Keratinocyte (primary cell): ENCODE measurements around the gene MATN4. TPM values are rescaled to one million over a fixed set of nuclear protein-coding genes. Genes with fewer than 3 reads are reported as not detected.

ENCODE experiments used
- DNase-seq: peaks from one replicate; pipeline ENCODE4 v3.0.0-alpha.2; 2011; ENCODE audit warnings: low read depth, missing footprints, low spot score
- FAIRE-seq: peaks from 2 replicates; lab custom pipeline; 2011; peaks lifted over from hg19 to GRCh38; lab: Jason Lieb, UNC
- H2AFZ ChIP-seq: 2 replicates; pipeline ENCODE4 v1.6.0; 2012; ENCODE audit warnings: low read length, control low read depth, inconsistent platforms; ENCODE audit not compliant: control insufficient read depth
- H3K27ac ChIP-seq: 2 replicates; pipeline ENCODE4 v1.5.1; 2011; ENCODE audit warnings: low read length; ENCODE audit not compliant: control insufficient read depth, insufficient read depth
- H3K27me3 ChIP-seq: 3 replicates; pipeline ENCODE4 v1.6.0; 2011; ENCODE audit warnings: low read length; ENCODE audit not compliant: control insufficient read depth, insufficient read depth; ENCODE audit errors: extremely low read depth
- H3K36me3 ChIP-seq, 2 experiments: 2 replicates in 1 of 2; 3 replicates in 1 of 2; pipeline ENCODE4 v1.5.1; 2011; ENCODE audit warnings: low read length in 2 of 2, mild to moderate bottlenecking in 1 of 2; ENCODE audit not compliant: control insufficient read depth in 2 of 2, insufficient read depth in 2 of 2; ENCODE audit errors: extremely low read depth in 1 of 2
- H3K4me1 ChIP-seq: 3 replicates; pipeline ENCODE4 v1.5.1; 2011; ENCODE audit warnings: low read length; ENCODE audit not compliant: control insufficient read depth, insufficient read depth; ENCODE audit errors: extremely low read depth
- H3K4me2 ChIP-seq: 3 replicates; pipeline ENCODE4 v1.6.0; 2011; ENCODE audit warnings: low read depth, low read length; ENCODE audit not compliant: control insufficient read depth, insufficient read depth; ENCODE audit errors: extremely low read depth
- H3K4me3 ChIP-seq, 3 experiments: fragments of 200-600 bp in 1 of 3; sonication (generic) in 1 of 3; 2 replicates in 2 of 3; 3 replicates in 1 of 3; pipeline ENCODE4 v1.5.1; 2011 to 2016; ENCODE audit warnings: low read length in 3 of 3, mild to moderate bottlenecking in 3 of 3, control low read depth in 2 of 3, inconsistent platforms in 1 of 3, low read depth in 1 of 3, mixed read lengths in 1 of 3, mixed run types in 1 of 3, moderate library complexity in 1 of 3; ENCODE audit not compliant: control insufficient read depth in 2 of 3, insufficient read depth in 2 of 3; ENCODE audit errors: extremely low read depth in 1 of 3
- H3K79me2 ChIP-seq: 2 replicates; pipeline ENCODE4 v1.6.0; 2012; ENCODE audit warnings: low read length; ENCODE audit not compliant: control insufficient read depth, insufficient read depth
- H3K9ac ChIP-seq: 3 replicates; pipeline ENCODE4 v1.6.0; 2011; ENCODE audit warnings: low read length; ENCODE audit not compliant: control insufficient read depth, insufficient read depth; ENCODE audit errors: extremely low read depth
- H3K9me1 ChIP-seq: 3 replicates; pipeline ENCODE4 v1.6.0; 2011; ENCODE audit warnings: low read length; ENCODE audit not compliant: control insufficient read depth, insufficient read depth; ENCODE audit errors: extremely low read depth
- H3K9me3 ChIP-seq: 2 replicates; pipeline ENCODE4 v1.5.1; 2012; ENCODE audit warnings: low read depth, low read length; ENCODE audit not compliant: control insufficient read depth
- H4K20me1 ChIP-seq: 3 replicates; pipeline ENCODE4 v1.6.0; 2011; ENCODE audit warnings: low read length; ENCODE audit not compliant: control insufficient read depth, insufficient read depth; ENCODE audit errors: extremely low read depth
- CTCF ChIP-seq, 3 experiments: IDR thresholded peaks in 1 of 3; conservative IDR thresholded peaks in 1 of 3; optimal IDR thresholded peaks in 1 of 3; 2 replicates in 2 of 3; 3 replicates in 1 of 3; pipeline versions ENCODE3 to v1.5.1; 2011; ENCODE audit warnings: low read length in 3 of 3, mild to moderate bottlenecking in 3 of 3, moderate library complexity in 2 of 3, control low read depth in 1 of 3, inconsistent platforms in 1 of 3; ENCODE audit not compliant: insufficient read depth in 2 of 3; ENCODE audit errors: extremely low read depth in 1 of 3
- EZH2 ChIP-seq: IDR thresholded peaks from one replicate; pipeline ENCODE4 v1.6.1; 2012; ENCODE audit warnings: inconsistent platforms, mild to moderate bottlenecking, low read length, moderate library complexity
- dilution Hi-C: fragments of 300-500 bp; cut with MboI; formaldehyde crosslinking; loops from one replicate; pipeline ENCODE4 v1.7.0; 2020; ENCODE audit warnings: low sequenced_read_pairs; ENCODE audit not compliant: extremely low pct_ligation_motif_present
- polyA plus RNA-seq, 5 experiments: library from polyadenylated mRNA; depleted of rRNA in 3 of 5; stranded (reverse) in 3 of 5; stranded (forward) in 1 of 5; unstranded in 1 of 5; fragments of >200 nt; gene quantifications; 1 replicate in 1 of 5; 2 replicates in 3 of 5; 3 replicates in 1 of 5; pipeline versions ENCODE4 v1.2.1 to v1.2.3, GENCODE V29; 2011 to 2012; ENCODE audit warnings: missing spikeins in 2 of 5, low read depth in 1 of 5, low replicate concordance in 1 of 5

MATN4 gene
- polyA plus RNA-seq, 1 donor (not counting 4 experiments of a cell fraction or from before 2014, with no cell fraction given) = not detected

GRCh38 chr20:45288376-45288775 is 19.7 kb downstream of the MATN4 start:
- Histone ChIP-seq H3K27ac (no peak overlapping the region), H3K4me1 (peaks cover 7% of the 10 kb centered on the region), H4K20me1 (no peaks in the 10 kb centered on the region), H3K36me3 (no peaks in the 10 kb centered on the region), H3K4me2 (no peak overlapping the region), H3K9me3 (no peaks in the 10 kb centered on the region), H3K9ac (no peak overlapping the region), H3K4me3 (no peak overlapping the region), H3K9me1 (no peaks in the 10 kb centered on the region), H3K27me3 (peaks cover 15% of the 10 kb centered on the region), H3K79me2 (no peaks in the 10 kb centered on the region), H2AFZ (no peak overlapping the region)
- FAIRE-seq (no peak), DNase-seq (no peak)
- TF ChIP-seq EZH2 (no peak), CTCF (optimal IDR thresholded peaks at IDR 0.05 in 1 of 3, IDR thresholded peaks at IDR 0.05 in 1 of 3, conservative IDR thresholded peaks at IDR 0.05 in 1 of 3; ENCODE audit: extremely low read depth in 1 of 3, insufficient read depth in 2 of 3, low read length in 3 of 3) (no peak)
- dilution Hi-C loops = no loop called here

GRCh38 chr20:45283551-45284057 is 24.5 kb downstream of the MATN4 start:
- no peak for TF ChIP-seq EZH2
- TF ChIP-seq CTCF (optimal IDR thresholded peaks at IDR 0.05 in 1 of 3, IDR thresholded peaks at IDR 0.05 in 1 of 3, conservative IDR thresholded peaks at IDR 0.05 in 1 of 3; ENCODE audit: extremely low read depth in 1 of 3, insufficient read depth in 2 of 3, low read length in 3 of 3) = no peak
- no peak for FAIRE-seq

More at GRCh38 chr20:45283551-45284057, 24.5 kb downstream of the MATN4 start:
- H3K36me3 ChIP-seq = no peaks in the 10 kb centered on the region
- H3K4me2 ChIP-seq = no peak overlapping the region
- no peaks in the 10 kb centered on the region for H4K20me1 ChIP-seq
- H3K27ac ChIP-seq = no peak overlapping the region
- dilution Hi-C loops = no loop called here
- no peaks in the 10 kb centered on the region for H3K9me3 ChIP-seq
- peaks cover 8% of the 10 kb centered on the region for H3K27me3 ChIP-seq
- no peak overlapping the region for H3K9ac ChIP-seq
- DNase-seq = no peak
- H2AFZ ChIP-seq = no peak overlapping the region
- H3K4me1 ChIP-seq = peaks cover 7% of the 10 kb centered on the region
- H3K4me3 ChIP-seq = no peak overlapping the region
- H3K79me2 ChIP-seq = no peaks in the 10 kb centered on the region
- H3K9me1 ChIP-seq = no peaks in the 10 kb centered on the region
